ENCODE results near the gene RAB24.

Gene RAB24

DNA sequence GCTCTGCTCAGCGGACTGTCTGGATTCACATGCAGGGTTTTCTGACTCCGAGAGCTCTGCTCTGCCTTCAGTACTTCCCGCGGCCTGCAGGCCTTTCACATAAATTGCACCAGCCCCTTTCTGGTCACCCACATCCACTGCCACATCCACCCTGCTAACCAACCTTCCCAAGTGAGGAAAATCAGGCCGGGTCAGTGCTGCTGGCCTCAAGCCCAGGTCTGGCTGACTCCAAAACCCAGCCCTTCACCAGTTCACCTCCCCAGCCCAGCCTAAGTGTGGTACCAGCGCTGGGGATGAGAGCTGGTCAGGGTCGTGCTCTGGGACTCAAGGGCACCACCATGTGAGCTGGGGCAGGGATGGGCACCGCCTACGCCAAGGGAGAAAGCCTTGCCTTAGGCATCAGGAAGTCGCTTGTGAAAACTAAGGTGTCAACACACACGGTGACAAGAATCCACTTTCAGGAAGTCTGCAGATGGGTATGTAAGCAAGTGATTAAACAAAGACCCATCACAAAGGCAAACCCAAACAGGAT is 35.7 kb upstream of the RAB24 start:
- Histone ChIP-seq H3K9me3 (ENCODE audit: control insufficient read depth, low read length) (no peaks in the 10 kb centered on the region), H3K4me3 (ENCODE audit: low read length) (no peak overlapping the region), H3K9ac (ENCODE audit: low read length) (no peak overlapping the region), H3K27me3 (ENCODE audit: control insufficient read depth, insufficient read depth, low read length) (no peaks in the 10 kb centered on the region), H3K36me3 (ENCODE audit: control insufficient read depth, insufficient read depth, low read length) (peaks cover 15% of the 10 kb centered on the region), H3K4me1 (ENCODE audit: control insufficient read depth, insufficient read depth, low read length) (no peaks in the 10 kb centered on the region)

DNA sequence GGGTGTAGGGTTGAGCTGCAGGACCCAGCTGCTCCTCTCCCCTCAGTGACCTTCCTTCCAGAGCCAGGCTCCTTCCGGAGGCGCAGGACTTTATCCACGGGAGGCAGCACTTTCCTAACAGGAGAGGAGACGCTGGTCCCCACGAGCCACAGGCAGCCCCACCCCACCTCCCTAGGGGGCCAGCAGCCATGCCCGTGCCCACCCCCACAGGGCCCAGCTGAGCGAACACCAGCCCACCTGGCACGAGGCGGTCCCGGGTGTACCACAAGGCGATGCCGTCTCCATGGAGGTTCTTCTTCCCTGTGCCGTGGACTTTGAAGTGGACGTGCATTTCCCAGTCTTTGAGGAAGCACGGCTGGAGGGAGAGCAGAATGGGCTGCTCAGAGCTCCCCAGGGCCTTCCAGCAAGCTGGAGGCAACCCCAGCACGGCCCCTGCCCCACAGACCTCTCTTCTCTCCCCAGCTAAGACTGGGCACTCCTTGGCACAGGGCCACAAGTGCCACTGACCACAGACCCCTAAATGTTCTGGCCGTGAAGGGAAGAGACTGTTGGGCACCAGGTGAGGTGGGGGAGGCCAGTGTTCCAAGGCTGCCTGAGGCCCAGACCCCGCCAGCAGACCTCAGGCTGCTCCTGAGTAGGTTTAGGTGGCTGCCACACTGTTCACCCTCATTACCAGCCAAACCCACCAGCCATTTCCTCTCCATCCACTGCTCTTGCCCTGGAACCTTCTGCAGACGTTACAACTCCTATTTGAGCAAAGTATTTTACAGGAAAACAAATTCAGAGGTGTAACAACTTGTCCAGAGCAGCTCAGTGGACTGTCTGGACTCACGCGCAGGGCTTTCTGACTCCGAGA is 35.0 kb upstream of the RAB24 start:
- H3K4me1 ChIP-seq (ENCODE audit: control insufficient read depth, insufficient read depth, low read length): no peaks in the 10 kb centered on the region
- no peak overlapping the region for H3K9ac ChIP-seq (ENCODE audit: low read length)
- H3K4me3 ChIP-seq (ENCODE audit: low read length): no peak overlapping the region
- H3K36me3 ChIP-seq (ENCODE audit: control insufficient read depth, insufficient read depth, low read length): peaks cover 19% of the 10 kb centered on the region
- no peaks in the 10 kb centered on the region for H3K27me3 ChIP-seq (ENCODE audit: control insufficient read depth, insufficient read depth, low read length)
- no peaks in the 10 kb centered on the region for H3K9me3 ChIP-seq (ENCODE audit: control insufficient read depth, low read length)

DNA sequence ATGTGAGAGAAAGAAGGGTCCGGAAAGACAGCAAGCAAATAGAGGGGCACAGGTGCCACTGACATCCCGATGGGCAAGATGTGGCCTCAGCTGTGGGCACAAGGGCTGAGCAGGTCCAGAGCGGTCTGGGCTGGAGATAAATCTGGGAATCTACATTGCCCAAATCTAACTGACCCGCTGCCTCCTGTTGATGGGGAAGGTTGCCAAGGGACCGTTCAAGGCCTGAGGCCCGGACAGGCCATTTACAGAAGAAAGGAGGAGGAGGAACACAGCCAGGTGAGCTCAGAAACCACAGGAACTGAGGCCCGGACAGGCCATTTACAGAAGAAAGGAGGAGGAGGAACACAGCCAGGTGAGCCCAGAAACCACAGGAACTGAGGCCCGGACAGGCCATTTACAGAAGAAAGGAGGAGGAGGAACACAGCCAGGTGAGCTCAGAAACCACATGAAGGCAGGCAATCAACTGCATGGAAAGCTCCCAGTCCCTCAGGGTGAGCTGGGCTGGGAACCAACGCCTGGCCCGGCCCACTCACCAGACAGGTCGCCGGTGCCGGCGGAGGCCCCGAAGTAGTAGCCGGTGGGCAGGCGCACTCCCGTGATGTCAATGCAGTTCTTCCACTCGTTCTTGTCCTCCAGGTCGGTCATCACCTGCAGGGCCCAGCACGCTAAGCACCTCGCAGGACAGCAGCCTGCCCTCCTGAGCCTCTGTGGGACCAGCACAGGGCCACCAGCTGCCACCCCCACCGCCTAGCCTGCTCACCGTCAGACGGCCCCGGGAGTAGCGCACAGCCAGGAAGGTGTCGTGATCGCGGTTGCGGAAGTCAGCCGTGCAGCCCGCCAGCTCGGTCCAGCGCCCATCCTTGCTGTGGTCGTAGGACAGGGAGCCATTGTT is 33.3 kb upstream of the RAB24 start:
- Histone ChIP-seq H3K36me3 (ENCODE audit: control insufficient read depth, insufficient read depth, low read length) (peaks cover 29% of the 10 kb centered on the region), H3K4me3 (ENCODE audit: low read length) (no peak overlapping the region), H3K27me3 (ENCODE audit: control insufficient read depth, insufficient read depth, low read length) (no peaks in the 10 kb centered on the region)

DNA sequence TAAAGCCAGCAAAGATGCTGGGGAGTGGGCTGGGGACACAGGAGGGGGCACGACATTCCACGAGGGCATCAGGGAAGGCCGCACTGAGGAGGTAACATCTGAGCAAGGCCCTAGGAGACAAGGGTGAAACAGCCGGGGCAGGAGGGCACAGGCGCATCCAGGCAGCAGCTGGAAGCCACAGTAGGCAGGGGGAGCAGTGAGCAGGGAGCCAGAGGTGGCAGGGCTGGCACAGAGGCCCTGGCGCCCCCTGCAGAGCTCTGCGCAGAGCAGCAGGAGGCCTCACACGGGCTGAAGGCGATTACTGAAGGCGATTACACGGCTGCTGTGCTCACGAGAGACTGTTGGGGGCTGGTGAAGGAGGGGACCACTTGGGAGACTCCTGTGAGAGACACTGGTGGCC is 32.6 kb upstream of the RAB24 start:
- Histone ChIP-seq H3K36me3 (ENCODE audit: control insufficient read depth, insufficient read depth, low read length) (peaks cover 29% of the 10 kb centered on the region), H3K9me3 (ENCODE audit: control insufficient read depth, low read length) (no peaks in the 10 kb centered on the region), H3K4me3 (ENCODE audit: low read length) (no peak overlapping the region), H3K9ac (ENCODE audit: low read length) (no peak overlapping the region), H3K27me3 (ENCODE audit: control insufficient read depth, insufficient read depth, low read length) (no peaks in the 10 kb centered on the region), H3K4me1 (ENCODE audit: control insufficient read depth, insufficient read depth, low read length) (no peaks in the 10 kb centered on the region)

More for the DNA sequence above, 33.3 kb upstream of the RAB24 start:
- Histone ChIP-seq H3K4me1 (ENCODE audit: control insufficient read depth, insufficient read depth, low read length) (no peaks in the 10 kb centered on the region), H3K9ac (ENCODE audit: low read length) (no peak overlapping the region), H3K9me3 (ENCODE audit: control insufficient read depth, low read length) (no peaks in the 10 kb centered on the region)

DNA sequence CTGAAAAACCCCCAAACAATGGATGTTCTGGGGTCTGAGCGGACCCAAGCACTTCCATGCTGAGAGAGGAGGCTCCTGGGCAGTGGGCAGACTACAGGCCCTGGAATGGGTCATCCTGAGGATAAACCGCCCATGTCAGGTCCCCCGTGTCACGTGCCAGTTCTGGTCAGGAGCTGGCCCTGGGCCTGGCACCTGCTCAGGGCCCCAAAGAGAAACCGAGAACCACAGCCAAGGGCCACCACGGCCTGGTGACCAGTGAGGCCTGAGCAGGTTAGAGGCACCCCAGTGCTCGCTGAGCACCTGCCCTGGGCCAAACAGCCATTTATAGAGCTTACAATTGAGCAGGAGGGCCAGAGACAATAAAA is 32.2 kb upstream of the RAB24 start:
- no peaks in the 10 kb centered on the region for H3K9me3 ChIP-seq (ENCODE audit: control insufficient read depth, low read length)
- H3K9ac ChIP-seq (ENCODE audit: low read length): no peak overlapping the region
- no peaks in the 10 kb centered on the region for H3K4me1 ChIP-seq (ENCODE audit: control insufficient read depth, insufficient read depth, low read length)
- H3K36me3 ChIP-seq (ENCODE audit: control insufficient read depth, insufficient read depth, low read length): peaks cover 29% of the 10 kb centered on the region
- H3K4me3 ChIP-seq (ENCODE audit: low read length): no peak overlapping the region
- H3K27me3 ChIP-seq (ENCODE audit: control insufficient read depth, insufficient read depth, low read length): no peaks in the 10 kb centered on the region

DNA sequence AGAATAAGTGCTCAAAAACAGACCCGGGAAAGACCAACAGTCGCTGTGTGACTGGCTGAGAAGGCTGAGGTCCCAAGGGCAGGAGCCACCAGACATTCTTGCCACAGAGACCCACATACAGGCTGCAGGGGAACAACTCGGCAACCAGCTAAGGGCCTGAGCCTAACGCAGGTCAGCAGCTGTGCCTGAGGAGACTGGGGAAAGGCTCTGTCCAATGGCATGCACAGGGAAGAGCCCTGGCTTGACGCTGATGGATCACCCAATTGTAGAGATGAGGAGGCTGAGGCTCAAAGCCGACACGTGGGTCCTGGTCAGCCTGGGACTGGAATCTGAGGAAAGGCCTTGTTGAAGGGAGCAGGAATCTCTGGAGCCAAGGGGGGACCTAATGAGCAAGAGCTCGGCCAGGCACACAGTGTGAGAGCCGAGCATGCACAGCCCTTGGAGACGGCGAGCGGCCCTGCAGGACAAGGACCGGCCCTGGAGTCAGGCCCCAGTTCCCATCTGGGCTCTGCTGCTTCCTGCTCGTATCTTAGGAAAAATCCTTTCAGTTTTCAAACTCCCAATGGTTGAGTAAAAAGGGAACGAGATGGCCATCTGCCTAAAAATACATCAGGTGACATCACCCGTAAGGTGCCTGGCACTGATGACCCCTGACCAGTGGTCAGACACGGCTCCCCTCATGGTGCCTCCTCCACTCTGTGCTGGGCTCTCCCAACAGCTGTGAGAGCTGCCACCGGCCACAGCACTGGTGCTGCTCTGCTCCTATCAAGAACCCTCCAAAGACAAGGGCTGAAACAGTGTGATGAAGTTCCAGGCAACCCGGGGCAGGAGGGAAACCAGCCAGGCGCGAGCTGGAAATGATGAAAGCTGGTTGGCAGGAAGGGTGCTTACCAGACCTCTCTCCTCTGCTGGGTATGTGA is 31.5 kb upstream of the RAB24 start:
- Histone ChIP-seq H3K4me1 (ENCODE audit: control insufficient read depth, insufficient read depth, low read length) (no peaks in the 10 kb centered on the region), H3K36me3 (ENCODE audit: control insufficient read depth, insufficient read depth, low read length) (peaks cover 29% of the 10 kb centered on the region), H3K27me3 (ENCODE audit: control insufficient read depth, insufficient read depth, low read length) (no peaks in the 10 kb centered on the region), H3K9me3 (ENCODE audit: control insufficient read depth, low read length) (no peaks in the 10 kb centered on the region), H3K4me3 (ENCODE audit: low read length) (no peak overlapping the region), H3K9ac (ENCODE audit: low read length) (no peak overlapping the region)

DNA sequence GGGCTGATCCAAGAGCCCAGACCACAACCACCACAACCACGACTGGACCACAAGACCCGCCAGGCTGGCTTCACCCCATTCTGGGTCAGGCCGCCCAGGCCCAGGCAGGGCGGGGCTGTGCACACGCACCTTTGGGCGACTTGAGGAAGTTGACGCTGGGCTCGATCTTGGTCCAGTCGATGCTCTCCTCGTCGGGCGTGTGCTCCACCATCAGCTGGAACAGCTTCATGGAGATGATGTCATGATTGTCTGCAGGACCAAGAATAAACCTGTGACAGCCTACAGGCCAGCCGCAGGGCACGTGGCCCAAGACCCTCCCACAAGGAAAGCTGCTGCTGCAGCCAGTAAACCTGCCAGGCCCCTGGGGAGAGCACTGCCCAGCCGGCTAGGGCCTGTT is 30.6 kb upstream of the RAB24 start:
- Histone ChIP-seq H3K9me3 (ENCODE audit: control insufficient read depth, low read length) (no peaks in the 10 kb centered on the region), H3K4me3 (ENCODE audit: low read length) (no peak overlapping the region), H3K4me1 (ENCODE audit: control insufficient read depth, insufficient read depth, low read length) (no peaks in the 10 kb centered on the region), H3K9ac (ENCODE audit: low read length) (no peak overlapping the region), H3K36me3 (ENCODE audit: control insufficient read depth, insufficient read depth, low read length) (peaks cover 29% of the 10 kb centered on the region), H3K27me3 (ENCODE audit: control insufficient read depth, insufficient read depth, low read length) (no peaks in the 10 kb centered on the region)

DNA sequence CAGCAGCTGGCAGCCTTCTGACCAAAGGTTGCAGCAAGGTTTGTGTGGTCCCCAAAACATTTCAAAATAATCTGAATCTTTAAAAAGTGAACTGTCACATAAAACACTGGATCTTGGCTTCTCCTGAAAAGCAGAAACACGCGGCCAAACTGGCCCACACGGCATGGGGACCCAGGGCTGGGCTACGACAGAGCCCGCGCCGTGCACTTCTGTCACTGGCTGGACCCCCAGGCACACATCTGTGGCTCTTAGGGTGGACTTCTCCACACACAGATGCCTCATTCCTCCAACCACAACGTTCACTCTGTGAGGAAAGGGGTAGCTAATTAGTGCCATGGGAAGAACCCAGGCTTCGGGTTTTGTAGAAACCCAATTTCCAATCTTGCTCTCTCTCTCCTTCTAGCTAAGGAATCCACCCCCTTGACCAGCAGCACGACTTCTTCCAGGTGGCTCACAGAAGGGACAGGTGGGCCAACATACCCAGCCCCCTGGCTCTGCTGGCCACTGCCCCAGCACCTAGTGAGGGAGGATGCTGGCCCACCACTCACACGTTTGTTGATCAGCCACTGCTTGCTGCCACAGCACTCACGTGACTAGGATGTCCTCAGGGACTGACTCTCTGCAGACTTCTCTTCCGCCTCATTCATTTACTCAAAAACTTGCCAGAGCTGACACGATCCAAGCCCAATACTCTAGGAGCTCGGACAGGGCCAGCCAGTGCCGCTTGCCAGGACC is 30.1 kb upstream of the RAB24 start:
- Histone ChIP-seq H3K9me3 (ENCODE audit: control insufficient read depth, low read length) (no peaks in the 10 kb centered on the region), H3K4me3 (ENCODE audit: low read length) (no peak overlapping the region), H3K27me3 (ENCODE audit: control insufficient read depth, insufficient read depth, low read length) (no peaks in the 10 kb centered on the region), H3K9ac (ENCODE audit: low read length) (no peak overlapping the region), H3K4me1 (ENCODE audit: control insufficient read depth, insufficient read depth, low read length) (no peaks in the 10 kb centered on the region), H3K36me3 (ENCODE audit: control insufficient read depth, insufficient read depth, low read length) (peaks cover 29% of the 10 kb centered on the region)

DNA sequence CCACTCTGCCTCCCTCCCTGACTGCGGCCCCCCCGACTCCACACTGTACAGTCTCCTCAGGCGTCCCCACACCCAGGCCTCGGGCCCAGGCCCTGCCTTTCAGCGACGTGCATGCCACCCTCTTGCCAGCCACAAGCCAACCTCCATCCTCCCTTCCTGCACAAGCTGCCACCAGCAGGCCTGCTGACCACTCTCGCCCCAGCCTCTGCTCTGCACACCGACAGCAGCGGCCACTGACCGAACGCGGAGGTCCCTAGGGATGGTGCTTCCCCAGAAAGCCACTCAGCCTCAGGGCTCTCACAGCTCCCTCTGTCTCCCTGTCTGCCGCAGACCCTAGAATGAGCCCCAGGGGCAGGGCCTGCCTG is 29.4 kb upstream of the RAB24 start:
- no peaks in the 10 kb centered on the region for H3K9me3 ChIP-seq (ENCODE audit: control insufficient read depth, low read length)
- H3K4me1 ChIP-seq (ENCODE audit: control insufficient read depth, insufficient read depth, low read length): no peaks in the 10 kb centered on the region
- no peak overlapping the region for H3K4me3 ChIP-seq (ENCODE audit: low read length)
- peaks cover 29% of the 10 kb centered on the region for H3K36me3 ChIP-seq (ENCODE audit: control insufficient read depth, insufficient read depth, low read length)
- no peaks in the 10 kb centered on the region for H3K27me3 ChIP-seq (ENCODE audit: control insufficient read depth, insufficient read depth, low read length)
- H3K9ac ChIP-seq (ENCODE audit: low read length): no peak overlapping the region

DNA sequence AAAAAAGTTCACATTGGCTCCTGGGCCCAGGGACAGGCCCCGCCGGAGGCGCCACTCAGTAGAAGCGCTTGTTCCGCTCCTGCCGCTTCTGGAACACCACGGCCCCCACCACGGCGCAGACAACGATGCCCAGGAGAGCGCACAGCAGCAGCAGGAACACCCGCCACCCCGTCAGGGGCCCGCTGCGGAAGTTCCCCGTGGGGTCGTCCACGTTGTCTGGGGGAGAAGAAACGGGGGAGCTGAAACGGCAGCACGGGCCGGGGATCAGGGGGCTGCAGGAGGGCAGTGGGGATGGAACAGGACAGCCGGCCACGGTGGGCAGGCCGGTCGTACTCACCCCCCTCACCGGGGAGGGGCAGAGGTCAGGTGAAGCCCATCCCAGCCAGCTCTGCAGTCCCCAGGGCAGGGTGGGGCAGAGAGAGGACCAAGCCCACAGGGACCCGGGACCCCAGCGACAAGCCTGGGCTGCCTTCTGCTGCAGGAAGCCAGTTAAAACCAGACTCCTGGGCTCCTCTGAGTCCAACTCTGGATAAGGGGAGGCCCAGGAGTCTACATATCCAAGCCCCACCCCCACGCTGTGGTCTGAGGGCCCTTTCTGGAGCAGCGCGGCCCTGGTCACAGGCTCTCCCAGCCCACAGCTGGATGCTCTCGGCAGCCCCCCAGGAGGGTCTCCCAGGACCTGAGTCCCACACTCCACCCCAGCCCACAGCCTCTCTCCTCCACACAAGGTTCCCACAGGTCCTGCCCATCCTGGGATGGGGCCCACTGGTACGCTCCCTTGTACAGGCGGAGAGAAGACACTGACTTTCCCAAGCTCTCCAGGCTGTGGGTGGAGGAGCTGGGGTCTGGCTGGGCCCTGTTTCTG is 28.7 kb upstream of the RAB24 start:
- Histone ChIP-seq H3K9ac (ENCODE audit: low read length) (no peak overlapping the region), H3K9me3 (ENCODE audit: control insufficient read depth, low read length) (no peaks in the 10 kb centered on the region), H3K4me3 (ENCODE audit: low read length) (no peak overlapping the region), H3K27me3 (ENCODE audit: control insufficient read depth, insufficient read depth, low read length) (no peaks in the 10 kb centered on the region), H3K36me3 (ENCODE audit: control insufficient read depth, insufficient read depth, low read length) (peaks cover 29% of the 10 kb centered on the region), H3K4me1 (ENCODE audit: control insufficient read depth, insufficient read depth, low read length) (peaks cover 3% of the 10 kb centered on the region)

All from mucosa of stomach (tissue), 1 donor.